Measurements from ENCODE around the gene MICAL2.

Gene MICAL2

GRCh38 chr11:12077535-12078280 lies 32.7 kb upstream of the MICAL2 start:
- no peak for DNase-seq (ENCODE audit: low read depth in 2 of 2)

GRCh38 chr11:12079726-12080556 lies 30.4 kb upstream of the MICAL2 start:
- no peak for DNase-seq (ENCODE audit: low read depth in 2 of 2)

GRCh38 chr11:12083380-12083779 lies 27.0 kb upstream of the MICAL2 start:
- no peak for DNase-seq (ENCODE audit: low read depth in 2 of 2)

GRCh38 chr11:12084256-12084655 lies 26.1 kb upstream of the MICAL2 start:
- DNase-seq (ENCODE audit: low read depth in 2 of 2) = no peak

GRCh38 chr11:12085371-12086251 lies 24.8 kb upstream of the MICAL2 start:
- DNase-seq (ENCODE audit: low read depth in 2 of 2) = no peak

GRCh38 chr11:12086271-12087074 lies 23.9 kb upstream of the MICAL2 start:
- no peak for DNase-seq (ENCODE audit: low read depth in 2 of 2)

- no peak for DNase-seq (ENCODE audit: low read depth in 2 of 2)
Observed at GRCh38 chr11:12087075-12088004, 23.1 kb upstream of the MICAL2 start.

- DNase-seq (ENCODE audit: low read depth in 2 of 2) = no peak
Observed at GRCh38 chr11:12088047-12088481, 22.3 kb upstream of the MICAL2 start.

- no peak for DNase-seq (ENCODE audit: low read depth in 2 of 2)
Observed at GRCh38 chr11:12088531-12088930, 21.9 kb upstream of the MICAL2 start.

GRCh38 chr11:12089041-12089440 lies 21.3 kb upstream of the MICAL2 start:
- no peak for DNase-seq (ENCODE audit: low read depth in 2 of 2)

- DNase-seq (ENCODE audit: low read depth in 2 of 2) = no peak
Observed at GRCh38 chr11:12089473-12089872, 20.9 kb upstream of the MICAL2 start.

GRCh38 chr11:12090061-12090591 lies 20.3 kb upstream of the MICAL2 start:
- no peak for DNase-seq (ENCODE audit: low read depth in 2 of 2)

- DNase-seq (ENCODE audit: low read depth in 2 of 2) = no peak
Observed at GRCh38 chr11:12090761-12091258, 19.6 kb upstream of the MICAL2 start.

- no peak for DNase-seq (ENCODE audit: low read depth in 2 of 2)
Observed at GRCh38 chr11:12091956-12092558, 18.3 kb upstream of the MICAL2 start.

- no peak for DNase-seq (ENCODE audit: low read depth in 2 of 2)
Observed at GRCh38 chr11:12092714-12093113, 17.7 kb upstream of the MICAL2 start.

- DNase-seq (ENCODE audit: low read depth in 2 of 2) = no peak
Observed at GRCh38 chr11:12094872-12095800, 15.3 kb upstream of the MICAL2 start.

- DNase-seq (ENCODE audit: low read depth in 2 of 2) = no peak
Observed at GRCh38 chr11:12097219-12097618, 13.2 kb upstream of the MICAL2 start.

- DNase-seq (ENCODE audit: low read depth in 2 of 2) = no peak
Observed at GRCh38 chr11:12098601-12099000, 11.8 kb upstream of the MICAL2 start.
